GM12878 (cell line): ENCODE measurements around the gene SLC25A28. TPM values are rescaled to one million over a fixed set of nuclear protein-coding genes. Genes with fewer than 3 reads are reported as not detected.

Source experiments
- ATAC-seq: fragments of 200-7000 bp; cut with Tn5 transposase; 3 replicates; pipeline ENCODE4 v1.9.1; 2020; ENCODE audit warnings: mild to moderate bottlenecking, moderate library complexity
- BruUV-seq: library from RNA; stranded (reverse); fragments of 400-500 nt; replicated peaks from 2 replicates; lab custom pipeline; 2021; lab: Mats Ljungman, UMichigan
- CTCF ChIA-PET: fragments of 300-600 bp; sonication (Branson Sonifier 250); formaldehyde crosslinking; extraction: SDS; loops from one replicate; lab custom pipeline; 2021; ENCODE audit warnings: inconsistent platforms; lab: Yijun Ruan, JAX
- POLR2A ChIA-PET: fragments of 350-600 bp; formaldehyde crosslinking; extraction: SDS; loops from one replicate; lab custom pipeline; 2021; ENCODE audit warnings: inconsistent platforms; lab: Charles Lee
- RAD21 ChIA-PET: fragments of 300-600 bp; sonication (Branson Sonifier 250); formaldehyde crosslinking; loops from one replicate; lab custom pipeline; 2023; ENCODE audit warnings: antibody characterized with exemption; ENCODE audit not compliant: unreplicated experiment; lab: Charles Lee
- SMC1A ChIA-PET: fragments of 300-600 bp; sonication (Branson Sonifier 250); formaldehyde crosslinking; loops from one replicate; lab custom pipeline; 2023; ENCODE audit not compliant: unreplicated experiment, uncharacterized antibody; lab: Charles Lee
- DNase-seq: peaks from one replicate; pipeline ENCODE4 v3.0.0-alpha.2; 2011; ENCODE audit warnings: low read depth, low spot score
- FAIRE-seq: peaks from 3 replicates; lab custom pipeline; 2011; peaks lifted over from hg19 to GRCh38; lab: Jason Lieb, UNC
- H2AFZ ChIP-seq: 2 replicates; pipeline ENCODE4 v1.6.0; 2011; ENCODE audit warnings: low read depth, low read length, control low read depth; ENCODE audit not compliant: control insufficient read depth
- H3K27ac ChIP-seq: 2 replicates; pipeline ENCODE4 v1.5.1; 2011; ENCODE audit warnings: control low read depth; ENCODE audit not compliant: control insufficient read depth, insufficient read depth
- H3K27me3 ChIP-seq, 2 experiments: replicated peaks in 1 of 2; 2 replicates each; pipeline versions ENCODE4 v1.6.0 to v1.6.1; 2011; ENCODE audit warnings: low read length in 1 of 2; ENCODE audit not compliant: control insufficient read depth in 2 of 2, insufficient read depth in 2 of 2
- H3K36me3 ChIP-seq, 2 experiments: 2 replicates each; pipeline ENCODE4 v1.5.1; 2011; ENCODE audit warnings: low read length in 1 of 2; ENCODE audit not compliant: control insufficient read depth in 2 of 2, insufficient read depth in 2 of 2
- H3K4me1 ChIP-seq: 2 replicates; pipeline ENCODE4 v1.6.1; 2011; ENCODE audit warnings: mild to moderate bottlenecking, low read length, moderate library complexity, mixed read lengths; ENCODE audit not compliant: control insufficient read depth, insufficient read depth
- H3K4me2 ChIP-seq: 2 replicates; pipeline ENCODE4 v1.6.0; 2011; ENCODE audit warnings: control low read depth; ENCODE audit not compliant: control insufficient read depth, insufficient read depth
- H3K4me3 ChIP-seq: fragments of 200-600 bp; sonication (generic); 2 replicates; pipeline ENCODE4 v1.5.1; 2016
- H3K79me2 ChIP-seq: 2 replicates; pipeline ENCODE4 v1.6.0; 2011; ENCODE audit warnings: low read length; ENCODE audit not compliant: control insufficient read depth, insufficient read depth
- H3K9ac ChIP-seq: 2 replicates; pipeline ENCODE4 v1.8.0; 2011; ENCODE audit warnings: low read length, control low read depth, mixed read lengths; ENCODE audit not compliant: control insufficient read depth, insufficient read depth
- H3K9me3 ChIP-seq: replicated peaks from 3 replicates; pipeline ENCODE4 v1.5.1; 2011; ENCODE audit warnings: mild to moderate bottlenecking, low read length; ENCODE audit not compliant: control insufficient read depth, insufficient read depth
- H4K20me1 ChIP-seq: 2 replicates; pipeline ENCODE4 v1.6.0; 2011; ENCODE audit not compliant: control insufficient read depth, insufficient read depth
- CREM ChIP-seq: IDR thresholded peaks from 2 replicates; pipeline ENCODE4 v1.6.1; 2014; ENCODE audit warnings: antibody characterized with exemption, low read depth
- SMAD5 ChIP-seq: IDR thresholded peaks from 2 replicates; pipeline ENCODE4 v1.6.1; 2016; ENCODE audit warnings: antibody characterized with exemption, low read depth
- SPI1 ChIP-seq: IDR thresholded peaks from 2 replicates; pipeline ENCODE4 v1.6.1; 2011; ENCODE audit warnings: low read depth, mild to moderate bottlenecking, low read length, moderate library complexity, borderline replicate concordance; ENCODE audit not compliant: insufficient read depth
- ZBED1 ChIP-seq: IDR thresholded peaks from 2 replicates; pipeline ENCODE4 v1.6.1; 2016; ENCODE audit warnings: borderline replicate concordance
- WGBS: methylation state at CpG from one replicate; pipeline ENCODE4 v1.1.6; 2016; ENCODE audit warnings: low lambda C conversion rate; ENCODE audit not compliant: insufficient replicate concordance, insufficient coverage; ENCODE audit errors: missing lambda C conversion rate; 5-methylcytosine and 5-hydroxymethylcytosine counted together
- in situ Hi-C: fragments of 300-500 bp; cut with MboI; formaldehyde crosslinking; loops from 9 replicates; pipeline ENCODE4 v1.14.3; 2018; ENCODE audit warnings: mixed read lengths
- intact Hi-C: fragments of 100-400 bp; cut with micrococcal nuclease; formaldehyde crosslinking; loops from one replicate; pipeline ENCODE4 v1.14.2; 2022; ENCODE audit not compliant: unreplicated experiment
- polyA plus RNA-seq, 11 experiments: library from polyadenylated mRNA; depleted of rRNA in 4 of 11; unstranded in 6 of 11; stranded (reverse) in 5 of 11; fragments of >200 nt; fragmentation: Nextera tagmentation in 4 of 11; fragmentation: Illumina TruSeq in 1 of 11; extraction: Ambion mirVana in 4 of 11; extraction: Trizol in 1 of 11; gene quantifications; 1 replicate in 1 of 11; 2 replicates in 10 of 11; pipeline versions ENCODE4 v1.2.1 to v1.2.3, GENCODE V29; 2011 to 2016; ENCODE audit warnings: inconsistent platforms in 2 of 11, missing spikeins in 2 of 11, low read depth in 1 of 11
- total RNA-seq, 4 experiments: library from RNA; depleted of rRNA in 3 of 4; stranded (reverse); fragments of >200 nt in 3 of 4; fragmentation: Illumina TruSeq in 1 of 4; extraction: Trizol in 1 of 4; gene quantifications; 2 replicates each; pipeline versions ENCODE4 v1.2.1 to v1.2.3, GENCODE V29; 2013 to 2021
- TF ChIP-seq, protein P1 (sequence below): fragments of 450-650 bp; IDR thresholded peaks from 2 replicates; pipeline ENCODE4 v1.6.1; 2017; ENCODE audit warnings: mild to moderate bottlenecking, moderate library complexity
- TF ChIP-seq, protein P2 (sequence below): IDR thresholded peaks from 2 replicates; pipeline ENCODE4 v1.6.1; 2011; ENCODE audit warnings: mild to moderate bottlenecking, low read depth, low read length, moderate library complexity; ENCODE audit not compliant: insufficient replicate concordance

The SLC25A28 gene
- total and polyA plus RNA-seq, 10 of the 15 experiments (the other 5 are each of a cell fraction or from before 2014, with no cell fraction given): 7.5 to 47.8 (median 24.9) TPM

DNA sequence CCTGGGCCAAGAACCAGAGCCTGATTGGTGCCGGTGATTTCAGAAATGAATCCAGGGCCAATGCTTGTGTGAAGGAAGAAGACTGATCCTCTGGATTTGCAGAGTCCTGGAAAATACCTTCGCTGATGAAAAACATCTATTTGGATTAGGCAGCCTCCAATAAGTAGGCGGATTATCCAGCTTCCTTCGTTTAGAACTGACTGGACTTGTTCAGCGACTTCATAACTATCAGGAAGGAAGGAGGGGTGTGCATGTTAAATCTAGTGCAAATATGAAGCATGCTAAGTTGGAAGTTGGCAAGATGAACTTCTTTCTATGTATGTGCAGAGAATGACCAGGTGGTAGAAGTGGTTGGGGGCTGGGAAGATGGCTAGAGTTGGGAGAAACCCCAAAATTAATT, 46.4 kb downstream of the SLC25A28 start:
- no peak for DNase-seq
- 45% methylated on average over 5 of the region's 5 CpGs for WGBS
- no peak overlapping the region for H3K9ac ChIP-seq
- H3K4me3 ChIP-seq: no peak overlapping the region
- RAD21 ChIA-PET: no interaction called here
- H3K4me1 ChIP-seq: no peaks in the 10 kb centered on the region
- POLR2A ChIA-PET: no interaction called here
- no peaks in the 10 kb centered on the region for H4K20me1 ChIP-seq
- H3K27me3 ChIP-seq: peaks cover 0 to 3% of the 10 kb centered on the region in 2 experiments; a peak in 2 of 4 replicates
- no peaks in the 10 kb centered on the region for H3K36me3 ChIP-seq
- BruUV-seq: no TSS peak
- no peak overlapping the region for H2AFZ ChIP-seq
- no peak overlapping the region for H3K27ac ChIP-seq
- no peak overlapping the region for H3K4me2 ChIP-seq
- TF ChIP-seq CREM (no peak), SPI1 (no peak), SMAD5 (no peak), ZBED1 (no peak)
- TF ChIP-seq, protein P1, sequence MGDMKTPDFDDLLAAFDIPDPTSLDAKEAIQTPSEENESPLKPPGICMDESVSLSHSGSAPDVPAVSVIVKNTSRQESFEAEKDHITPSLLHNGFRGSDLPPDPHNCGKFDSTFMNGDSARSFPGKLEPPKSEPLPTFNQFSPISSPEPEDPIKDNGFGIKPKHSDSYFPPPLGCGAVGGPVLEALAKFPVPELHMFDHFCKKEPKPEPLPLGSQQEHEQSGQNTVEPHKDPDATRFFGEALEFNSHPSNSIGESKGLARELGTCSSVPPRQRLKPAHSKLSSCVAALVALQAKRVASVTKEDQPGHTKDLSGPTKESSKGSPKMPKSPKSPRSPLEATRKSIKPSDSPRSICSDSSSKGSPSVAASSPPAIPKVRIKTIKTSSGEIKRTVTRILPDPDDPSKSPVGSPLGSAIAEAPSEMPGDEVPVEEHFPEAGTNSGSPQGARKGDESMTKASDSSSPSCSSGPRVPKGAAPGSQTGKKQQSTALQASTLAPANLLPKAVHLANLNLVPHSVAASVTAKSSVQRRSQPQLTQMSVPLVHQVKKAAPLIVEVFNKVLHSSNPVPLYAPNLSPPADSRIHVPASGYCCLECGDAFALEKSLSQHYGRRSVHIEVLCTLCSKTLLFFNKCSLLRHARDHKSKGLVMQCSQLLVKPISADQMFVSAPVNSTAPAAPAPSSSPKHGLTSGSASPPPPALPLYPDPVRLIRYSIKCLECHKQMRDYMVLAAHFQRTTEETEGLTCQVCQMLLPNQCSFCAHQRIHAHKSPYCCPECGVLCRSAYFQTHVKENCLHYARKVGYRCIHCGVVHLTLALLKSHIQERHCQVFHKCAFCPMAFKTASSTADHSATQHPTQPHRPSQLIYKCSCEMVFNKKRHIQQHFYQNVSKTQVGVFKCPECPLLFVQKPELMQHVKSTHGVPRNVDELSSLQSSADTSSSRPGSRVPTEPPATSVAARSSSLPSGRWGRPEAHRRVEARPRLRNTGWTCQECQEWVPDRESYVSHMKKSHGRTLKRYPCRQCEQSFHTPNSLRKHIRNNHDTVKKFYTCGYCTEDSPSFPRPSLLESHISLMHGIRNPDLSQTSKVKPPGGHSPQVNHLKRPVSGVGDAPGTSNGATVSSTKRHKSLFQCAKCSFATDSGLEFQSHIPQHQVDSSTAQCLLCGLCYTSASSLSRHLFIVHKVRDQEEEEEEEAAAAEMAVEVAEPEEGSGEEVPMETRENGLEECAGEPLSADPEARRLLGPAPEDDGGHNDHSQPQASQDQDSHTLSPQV: no peak
- TF ChIP-seq, protein P2, sequence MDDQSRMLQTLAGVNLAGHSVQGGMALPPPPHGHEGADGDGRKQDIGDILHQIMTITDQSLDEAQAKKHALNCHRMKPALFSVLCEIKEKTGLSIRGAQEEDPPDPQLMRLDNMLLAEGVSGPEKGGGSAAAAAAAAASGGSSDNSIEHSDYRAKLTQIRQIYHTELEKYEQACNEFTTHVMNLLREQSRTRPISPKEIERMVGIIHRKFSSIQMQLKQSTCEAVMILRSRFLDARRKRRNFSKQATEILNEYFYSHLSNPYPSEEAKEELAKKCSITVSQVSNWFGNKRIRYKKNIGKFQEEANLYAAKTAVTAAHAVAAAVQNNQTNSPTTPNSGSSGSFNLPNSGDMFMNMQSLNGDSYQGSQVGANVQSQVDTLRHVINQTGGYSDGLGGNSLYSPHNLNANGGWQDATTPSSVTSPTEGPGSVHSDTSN: no peak
- in situ Hi-C loops (no loop called here), intact Hi-C loops (no loop called here)
- no peak for FAIRE-seq
- no peaks in the 10 kb centered on the region for H3K79me2 ChIP-seq
- CTCF ChIA-PET: interaction anchor here (0.6 to 1.0 kb wide), 2 partner anchors 37 to 92 kb away, joined by 3 to 4 read pairs; no protein-coding TSS in a partner anchor
- H3K9me3 ChIP-seq: no peaks in the 10 kb centered on the region
- SMC1A ChIA-PET: no interaction called here
- ATAC-seq: no peak
